GM21447 (cell line): ENCODE measurements around the gene KIF6.
A peak's percentile ranks its signal among the peaks of the same experiment; 100 is the strongest.

ENCODE experiments used
- ATAC-seq: cut with Tn5 transposase; IDR thresholded peaks from one replicate; pipeline ENCODE4 v1.9.1; 2021; ENCODE audit not compliant: unreplicated experiment

Gene KIF6

GRCh38 chr6:39560915-39561314 is 164.3 kb downstream of the KIF6 start:
- no peak for ATAC-seq

DNA sequence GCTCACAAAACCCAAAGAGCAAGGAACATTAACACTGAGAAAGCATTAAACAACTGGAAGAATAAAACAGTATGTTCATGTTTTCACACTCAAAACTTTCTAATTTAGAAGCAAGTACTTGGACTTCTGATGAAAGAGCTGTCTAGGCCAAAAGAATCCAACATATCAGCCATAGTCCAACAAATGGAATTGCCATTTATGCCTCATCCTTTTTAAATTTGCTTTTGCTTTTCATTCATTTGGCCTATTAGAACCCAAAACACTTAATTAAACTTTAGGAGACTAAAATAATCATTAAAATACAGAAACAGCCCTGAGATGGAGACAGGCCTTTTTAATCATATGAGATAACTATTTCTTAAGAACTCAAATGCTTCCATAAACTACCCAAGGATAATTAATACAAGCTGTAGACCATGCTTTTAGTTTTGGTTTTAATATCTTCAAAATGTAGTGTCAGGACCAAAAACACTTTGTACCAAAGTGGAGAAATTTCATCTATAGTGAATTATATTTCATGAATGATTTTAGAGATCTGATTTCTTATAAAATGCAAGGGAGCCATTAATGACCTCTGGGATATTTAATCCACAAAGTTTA is 166.5 kb downstream of the KIF6 start:
- ATAC-seq, result no peak

- no peak for ATAC-seq
Observed at GRCh38 chr6:39558079-39558478, 167.1 kb downstream of the KIF6 start.

GRCh38 chr6:39555136-39555535 is 170.1 kb downstream of the KIF6 start:
- no peak for ATAC-seq

DNA sequence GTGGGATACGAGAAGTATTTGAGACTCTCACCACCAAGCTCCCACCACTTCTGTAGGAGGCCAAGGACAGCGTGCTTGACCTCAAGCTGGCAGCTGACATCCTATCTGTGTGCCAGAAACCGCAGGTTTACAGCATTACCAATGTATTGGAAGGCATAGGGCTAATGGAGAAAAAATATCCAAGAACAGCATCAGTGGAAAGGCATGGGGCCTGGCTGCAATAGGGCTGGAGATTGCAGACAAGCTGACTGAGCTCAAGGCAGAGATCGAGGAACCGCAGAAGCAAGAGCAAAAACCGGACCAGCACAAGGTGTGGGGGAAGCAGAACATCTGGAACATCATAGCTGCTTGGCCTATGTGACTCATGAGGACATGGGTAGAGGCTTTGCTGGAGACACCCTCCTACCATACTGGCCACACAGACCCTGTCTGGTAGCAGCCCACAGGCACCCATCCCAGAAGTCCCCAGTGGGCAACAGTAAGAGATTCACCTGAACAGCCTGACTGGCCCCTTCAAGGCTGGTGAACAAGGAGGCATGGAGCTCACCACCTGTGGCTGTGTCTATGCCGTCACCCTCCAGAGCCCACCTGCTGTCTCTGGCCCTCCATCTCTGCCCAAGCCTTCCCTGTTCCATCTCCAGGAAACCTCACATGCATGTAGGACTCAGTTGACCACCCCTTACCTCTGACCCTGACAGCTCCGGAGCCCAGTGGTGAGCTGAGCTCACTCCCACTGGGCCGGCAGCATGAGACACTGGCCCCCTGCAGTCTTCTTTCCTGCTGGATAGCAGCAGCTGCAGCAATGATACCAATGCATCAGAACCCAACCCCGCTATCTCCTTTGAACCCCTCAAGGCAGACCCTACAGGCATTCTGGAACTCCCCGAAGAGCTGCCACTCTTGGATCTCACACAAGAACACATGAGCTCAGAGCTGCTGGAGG is 171.1 kb downstream of the KIF6 start:
- ATAC-seq, result no peak

- no peak for ATAC-seq
Observed at GRCh38 chr6:39553029-39553428, 172.2 kb downstream of the KIF6 start.

- no peak for ATAC-seq
Observed at GRCh38 chr6:39550191-39550590, 175.0 kb downstream of the KIF6 start.

GRCh38 chr6:39546731-39547130 is 178.5 kb downstream of the KIF6 start:
- no peak for ATAC-seq

DNA sequence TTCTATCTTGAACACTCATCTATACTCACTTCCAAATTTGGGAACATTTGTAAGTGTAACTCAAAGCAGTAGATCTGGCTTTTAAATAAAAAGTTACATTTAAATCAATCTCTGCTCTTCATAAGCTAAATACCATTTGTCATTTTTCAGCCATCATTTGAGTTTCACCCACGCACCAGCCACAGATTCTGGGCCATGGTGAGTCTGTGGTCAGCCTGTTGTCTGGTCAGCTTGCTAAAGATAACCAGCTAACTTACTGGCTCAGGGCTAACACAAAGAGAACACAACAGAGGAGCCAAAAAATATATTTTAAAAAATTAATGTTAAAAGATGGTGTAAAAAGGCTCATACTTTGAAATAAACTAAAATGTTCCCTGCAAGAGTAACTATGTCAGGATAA is 181.3 kb downstream of the KIF6 start:
- ATAC-seq, result no peak

DNA sequence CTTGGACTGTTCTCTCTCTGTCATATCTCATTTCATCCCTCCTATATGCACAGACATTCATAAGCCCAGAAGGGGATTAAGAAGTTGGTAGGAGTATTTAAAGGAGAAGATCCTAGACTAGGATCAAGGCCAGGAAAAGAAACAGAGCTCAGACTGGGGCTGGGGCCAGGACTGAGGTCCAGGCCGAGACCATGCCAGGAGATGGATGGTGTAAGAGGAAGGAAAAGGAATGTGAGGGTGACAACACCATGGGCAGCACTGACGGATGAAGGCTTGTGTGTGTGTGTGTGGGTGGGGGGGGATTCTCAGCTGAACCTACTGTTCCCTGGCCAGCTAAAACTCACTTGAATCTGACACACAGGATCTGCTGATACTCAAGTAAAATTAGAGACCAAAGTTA is 182.1 kb downstream of the KIF6 start:
- no peak for ATAC-seq

DNA sequence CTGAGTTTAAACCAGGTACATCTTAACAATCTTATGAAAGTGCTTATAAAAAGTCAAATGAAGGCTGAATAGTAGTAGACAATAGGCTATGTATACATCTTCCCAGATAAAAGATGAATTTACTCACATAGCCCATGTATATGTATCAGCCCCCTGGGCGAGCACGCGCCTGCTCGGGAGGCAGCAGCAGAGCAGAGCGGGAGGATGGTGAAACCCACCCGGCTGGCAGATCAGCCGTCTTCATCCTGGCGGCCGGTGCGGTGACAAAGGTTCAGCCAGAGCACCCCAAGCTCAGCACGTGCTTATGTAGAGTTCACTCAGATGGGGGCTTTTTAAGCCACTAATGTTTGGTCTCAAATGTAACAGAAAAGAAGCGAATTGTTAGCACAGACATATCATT is 184.8 kb downstream of the KIF6 start:
- no peak for ATAC-seq

- peak; percentile 97 for ATAC-seq
Observed at GRCh38 chr6:39530201-39530759, 194.9 kb downstream of the KIF6 start.

- no peak for ATAC-seq
Observed at GRCh38 chr6:39527792-39528564, 197.2 kb downstream of the KIF6 start.

- no peak for ATAC-seq
Observed at GRCh38 chr6:39524007-39524406, 201.2 kb downstream of the KIF6 start.

DNA sequence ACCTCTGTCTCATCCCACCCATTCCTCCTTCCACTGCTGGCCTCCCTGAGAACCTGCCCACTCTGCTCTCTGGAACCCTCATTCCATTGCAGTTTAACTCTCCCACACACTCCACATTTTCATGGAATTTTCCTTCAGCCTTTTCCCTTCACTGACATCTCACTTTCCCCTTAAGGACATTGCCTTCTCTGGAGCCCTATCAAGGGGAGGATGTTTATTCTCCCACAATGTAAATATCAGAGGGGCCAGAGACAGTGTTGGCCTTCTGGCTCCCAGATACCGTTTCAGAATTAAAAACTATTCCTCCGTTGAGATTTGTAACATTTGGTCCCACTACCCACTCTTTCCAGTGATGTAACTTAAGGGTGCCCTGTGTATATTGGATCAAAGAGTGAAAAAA is 203.2 kb downstream of the KIF6 start:
- ATAC-seq, result no peak

DNA sequence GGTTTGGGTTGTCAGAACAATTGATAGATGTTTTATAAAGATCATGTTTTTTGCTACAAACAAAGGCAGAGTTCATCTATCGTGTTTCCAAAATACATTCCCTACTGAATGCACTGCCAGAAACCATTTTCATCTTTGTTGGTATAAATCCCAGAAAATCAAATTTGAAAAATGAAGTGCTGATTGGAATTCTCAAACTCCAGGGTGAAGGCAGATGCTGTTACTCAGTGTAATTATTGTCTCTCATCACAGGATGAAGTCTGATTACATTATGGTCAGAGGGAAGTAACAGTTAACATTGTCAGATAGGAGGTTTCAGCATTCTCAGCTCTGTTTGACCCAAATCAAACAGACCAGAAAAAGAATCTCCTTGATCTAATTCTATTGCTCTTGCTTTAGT is 204.3 kb downstream of the KIF6 start:
- ATAC-seq, result no peak

DNA sequence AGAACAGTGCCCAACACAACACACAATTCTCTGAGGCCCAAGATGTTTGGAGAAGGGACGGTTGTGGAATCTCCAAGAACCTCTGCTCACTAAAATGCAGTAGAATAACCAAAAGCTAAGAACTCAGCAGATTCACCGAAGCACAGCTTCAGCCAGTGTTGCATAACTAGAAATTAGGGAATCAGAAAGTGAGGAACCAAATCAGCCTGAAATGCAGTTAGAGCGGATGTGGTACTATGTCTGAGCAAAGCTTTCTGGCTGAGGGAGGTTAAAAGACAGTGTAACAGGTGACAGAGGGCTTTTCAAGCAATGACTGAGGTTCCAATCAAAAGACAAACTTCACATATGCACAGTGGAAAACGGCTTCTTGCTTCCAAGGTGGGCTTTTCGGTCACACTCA is 204.8 kb downstream of the KIF6 start:
- ATAC-seq, result no peak

GRCh38 chr6:39518221-39518620 is 207.0 kb downstream of the KIF6 start:
- ATAC-seq, result no peak

DNA sequence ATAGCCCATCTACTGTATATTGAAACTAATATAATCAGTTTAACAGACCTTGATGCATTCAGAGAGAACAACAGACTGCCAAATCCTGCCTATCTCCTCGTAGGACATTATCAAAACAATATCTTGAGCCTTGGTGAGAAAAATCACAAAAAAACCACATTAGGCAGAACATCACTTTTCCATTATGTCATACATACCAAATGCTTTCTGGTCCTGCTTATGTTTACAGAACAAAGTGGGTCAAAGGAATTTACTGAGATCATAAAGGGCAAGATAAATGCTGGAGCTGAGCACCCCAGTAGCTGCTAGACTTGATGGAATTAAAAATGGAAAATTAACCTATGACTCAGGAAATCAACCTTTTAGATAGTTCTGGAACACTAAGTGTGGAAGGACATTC is 207.5 kb downstream of the KIF6 start:
- ATAC-seq, result no peak

GRCh38 chr6:39516471-39516870 is 208.7 kb downstream of the KIF6 start:
- ATAC-seq, result no peak

DNA sequence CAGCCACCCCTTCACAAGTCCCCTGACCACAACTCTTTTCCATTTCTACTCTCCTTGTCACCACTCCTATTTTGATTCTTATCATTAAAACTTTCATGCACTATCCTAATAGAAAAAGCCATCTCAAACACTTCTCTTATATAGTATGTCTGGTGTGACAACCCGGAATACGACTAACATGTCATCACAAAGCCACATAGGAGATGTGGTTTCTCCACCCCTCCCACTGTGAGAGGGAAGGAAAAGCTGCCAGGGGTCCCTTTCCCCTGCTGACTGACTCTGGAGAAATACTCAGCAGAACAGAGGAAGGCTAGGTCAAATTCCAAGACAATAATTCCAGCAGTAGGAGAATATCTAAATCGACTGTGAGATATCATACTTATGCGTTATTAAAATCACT is 209.7 kb downstream of the KIF6 start:
- ATAC-seq, result no peak
